ENCODE data around the gene CXorf65.

The CXorf65 gene

DNA sequence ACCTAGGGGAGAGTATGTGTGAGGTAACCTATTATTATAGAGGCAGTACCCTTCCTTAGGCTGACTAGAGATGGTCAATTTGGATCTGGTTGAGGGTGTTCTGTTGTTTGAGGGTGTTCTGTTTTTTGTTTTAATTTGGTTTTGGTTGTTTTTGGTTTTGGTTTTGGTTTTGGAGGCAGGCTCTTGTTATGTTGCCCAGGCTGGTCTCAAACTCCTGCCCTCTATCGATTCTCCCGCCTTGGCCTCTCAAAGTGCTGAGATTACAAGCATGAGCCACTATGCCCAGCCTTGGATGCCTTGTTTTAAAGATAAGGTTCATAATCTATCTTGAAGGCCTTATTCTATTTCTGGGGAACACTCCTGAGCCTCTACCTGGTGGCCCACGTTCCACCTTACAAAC, 912 bp downstream of the CXorf65 start:
- DNase-seq (ENCODE audit: low read depth): no peak

DNA sequence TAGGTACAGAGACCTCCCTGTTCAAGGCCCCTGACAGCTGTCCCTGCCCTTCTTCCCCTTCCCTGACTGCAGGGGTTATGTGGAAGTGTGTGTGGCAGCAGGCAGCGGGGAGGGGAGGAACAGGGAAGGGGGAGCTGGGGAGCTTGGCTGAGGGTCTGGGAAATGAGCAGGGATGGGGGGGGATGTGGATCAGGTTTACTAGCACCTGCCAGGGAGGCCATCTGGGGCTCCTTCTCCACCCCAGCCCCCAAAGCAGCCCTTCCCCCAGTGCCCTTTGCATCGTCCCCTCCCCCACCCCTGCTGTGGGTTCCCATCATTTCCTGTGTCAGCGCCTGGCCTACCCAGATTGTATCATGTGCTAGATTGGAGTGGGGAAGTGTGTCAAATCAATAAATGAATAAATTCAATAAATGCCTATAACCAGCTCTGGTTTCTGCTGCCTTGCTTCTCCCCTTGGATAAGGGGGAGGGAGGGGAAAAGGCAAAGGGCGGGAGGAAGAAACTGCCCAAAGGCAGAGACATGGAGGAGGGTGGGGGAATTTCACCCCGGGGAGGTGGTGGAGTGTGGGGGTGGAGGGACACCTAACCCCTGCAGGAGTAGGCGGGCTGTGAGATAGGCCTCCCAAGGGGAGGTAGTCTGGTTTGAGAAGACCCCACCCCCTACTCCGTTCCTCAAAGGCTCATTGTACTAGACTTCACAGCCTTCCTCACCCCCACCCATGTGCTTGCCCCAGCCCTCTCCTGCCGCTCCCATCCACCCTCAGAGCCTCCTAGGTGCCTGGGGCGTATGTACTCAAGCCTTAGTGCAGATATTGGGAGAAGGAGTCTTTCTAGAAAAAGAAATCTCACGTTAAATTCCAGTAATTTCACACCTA, 3.2 kb downstream of the CXorf65 start:
- DNase-seq (ENCODE audit: low read depth): peak; percentile 49

- no peak for DNase-seq (ENCODE audit: low read depth)
Observed at GRCh38 chrX:71102292-71102691, 4.2 kb downstream of the CXorf65 start.

DNA sequence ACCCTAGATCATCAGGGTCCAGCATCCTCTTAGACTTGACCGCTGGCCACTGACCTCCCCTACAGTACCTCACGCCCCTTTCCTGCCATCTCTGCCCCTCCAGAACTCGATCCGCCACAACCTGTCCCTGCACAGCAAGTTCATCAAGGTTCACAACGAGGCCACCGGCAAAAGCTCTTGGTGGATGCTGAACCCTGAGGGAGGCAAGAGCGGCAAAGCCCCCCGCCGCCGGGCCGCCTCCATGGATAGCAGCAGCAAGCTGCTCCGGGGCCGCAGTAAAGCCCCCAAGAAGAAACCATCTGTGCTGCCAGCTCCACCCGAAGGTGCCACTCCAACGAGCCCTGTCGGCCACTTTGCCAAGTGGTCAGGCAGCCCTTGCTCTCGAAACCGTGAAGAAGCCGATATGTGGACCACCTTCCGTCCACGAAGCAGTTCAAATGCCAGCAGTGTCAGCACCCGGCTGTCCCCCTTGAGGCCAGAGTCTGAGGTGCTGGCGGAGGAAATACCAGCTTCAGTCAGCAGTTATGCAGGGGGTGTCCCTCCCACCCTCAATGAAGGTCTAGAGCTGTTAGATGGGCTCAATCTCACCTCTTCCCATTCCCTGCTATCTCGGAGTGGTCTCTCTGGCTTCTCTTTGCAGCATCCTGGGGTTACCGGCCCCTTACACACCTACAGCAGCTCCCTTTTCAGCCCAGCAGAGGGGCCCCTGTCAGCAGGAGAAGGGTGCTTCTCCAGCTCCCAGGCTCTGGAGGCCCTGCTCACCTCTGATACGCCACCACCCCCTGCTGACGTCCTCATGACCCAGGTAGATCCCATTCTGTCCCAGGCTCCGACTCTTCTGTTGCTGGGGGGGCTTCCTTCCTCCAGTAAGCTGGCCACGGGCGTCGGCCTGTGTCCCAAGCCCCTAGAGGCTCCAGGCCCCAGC, 5.7 kb downstream of the CXorf65 start:
- no peak for DNase-seq (ENCODE audit: low read depth)

GRCh38 chrX:71099736-71100135, 6.8 kb downstream of the CXorf65 start:
- no peak for DNase-seq (ENCODE audit: low read depth)

DNA sequence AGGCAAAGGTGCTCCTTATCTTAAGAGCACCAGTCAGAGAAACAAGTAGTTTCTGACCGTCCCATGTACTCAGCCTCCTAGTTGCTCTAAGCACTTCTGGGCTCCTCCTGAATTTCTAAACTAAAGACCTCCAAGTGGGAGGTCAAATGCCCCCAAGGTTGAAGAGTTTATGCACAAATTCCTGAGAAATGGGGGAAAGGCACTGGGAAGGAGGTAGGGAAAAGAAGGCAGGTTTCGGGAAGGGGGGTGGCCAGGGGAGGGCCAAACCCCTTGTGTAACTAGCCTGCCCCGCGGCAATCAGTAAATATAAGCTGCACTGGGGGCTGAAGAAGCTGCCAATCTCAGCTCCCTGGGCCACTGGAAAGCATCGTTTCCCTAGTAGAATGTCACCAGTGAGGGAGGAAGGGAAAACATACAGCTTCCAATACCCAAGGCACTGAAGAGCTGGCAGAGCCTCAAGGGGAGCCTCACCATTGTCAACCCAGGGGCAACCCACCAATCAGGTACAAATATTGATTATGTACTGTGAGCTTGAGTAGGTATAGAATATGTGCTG, 7.5 kb downstream of the CXorf65 start:
- DNase-seq (ENCODE audit: low read depth): no peak

DNA sequence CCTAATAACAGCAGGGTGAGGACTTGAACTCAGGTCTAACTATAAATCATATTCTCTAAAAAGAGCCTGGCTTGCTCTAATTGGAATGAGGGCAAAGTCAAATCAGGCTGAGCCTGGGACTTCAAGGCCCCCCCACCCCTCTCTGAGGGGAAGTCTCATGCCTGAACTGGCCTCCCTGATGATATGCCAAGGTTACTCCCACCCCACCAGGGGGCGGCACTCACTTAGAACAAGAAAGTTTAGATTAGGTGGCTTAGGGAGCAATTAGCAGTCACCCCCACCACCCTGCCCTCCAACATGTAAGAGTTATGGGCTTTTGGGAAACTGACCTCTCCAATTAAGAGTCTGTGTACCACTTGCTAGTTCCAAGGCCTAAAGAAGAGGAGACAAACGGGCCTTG, 8.2 kb downstream of the CXorf65 start:
- no peak for DNase-seq (ENCODE audit: low read depth)

DNA sequence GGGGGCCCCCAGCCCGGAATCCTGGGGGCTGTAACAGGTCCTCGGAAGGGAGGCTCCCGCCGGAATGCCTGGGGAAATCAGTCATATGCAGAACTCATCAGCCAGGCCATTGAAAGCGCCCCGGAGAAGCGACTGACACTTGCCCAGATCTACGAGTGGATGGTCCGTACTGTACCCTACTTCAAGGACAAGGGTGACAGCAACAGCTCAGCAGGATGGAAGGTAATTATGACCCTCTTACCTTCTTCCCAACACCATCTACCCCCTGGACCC, 9.8 kb downstream of the CXorf65 start:
- DNase-seq (ENCODE audit: low read depth): no peak

- DNase-seq (ENCODE audit: low read depth): no peak
Observed at GRCh38 chrX:71095981-71096759, 10.4 kb downstream of the CXorf65 start.

DNA sequence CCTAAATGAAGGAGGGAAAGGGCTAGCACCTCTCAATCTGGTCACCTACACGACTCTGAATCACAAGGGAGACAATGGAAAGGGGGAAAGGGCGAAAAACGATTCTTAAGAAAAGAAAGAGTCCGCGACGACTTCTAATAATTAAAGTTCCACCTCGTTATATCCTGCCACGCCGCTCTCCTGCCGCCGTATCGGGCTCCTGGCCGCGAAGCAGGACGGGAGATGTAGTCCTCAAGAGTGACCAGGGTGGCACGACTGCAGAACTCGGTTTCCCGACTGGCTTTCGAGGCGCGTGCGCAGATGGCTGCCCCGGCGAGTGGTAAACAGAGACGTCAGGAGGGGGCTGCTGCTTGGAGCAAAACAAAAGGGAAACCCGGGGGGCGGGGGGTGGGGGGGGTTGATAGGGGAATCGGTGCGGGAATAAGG, 11.0 kb downstream of the CXorf65 start, which contains the start of gene FOXO4:
Gene FOXO4, plus strand, starts transcription at position 297 of the 426 bp plus-strand sequence. CDS start 678 bp downstream, outside the sequence.
- peak; percentile 54 for DNase-seq (ENCODE audit: low read depth)

DNA sequence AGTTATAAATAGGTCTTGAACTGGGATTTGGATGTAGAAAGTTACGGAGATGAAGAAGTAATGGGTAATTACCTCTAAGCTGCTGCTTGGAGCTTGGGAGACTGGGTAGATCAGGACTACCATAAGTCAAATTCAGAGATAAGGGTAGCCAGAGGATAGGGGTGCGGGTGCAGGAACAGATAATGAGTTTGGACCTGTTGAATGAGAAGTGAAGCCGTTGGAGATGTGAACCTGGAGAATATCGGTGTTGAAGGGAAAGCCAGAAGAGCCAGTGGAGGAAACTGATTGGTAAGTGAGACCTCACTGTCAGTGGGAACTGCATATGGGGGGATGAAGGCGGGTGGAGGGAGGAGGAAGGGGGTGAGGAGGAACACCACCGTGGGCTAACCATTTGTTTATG, 11.5 kb downstream of the CXorf65 start:
- DNase-seq (ENCODE audit: low read depth): no peak

DNA sequence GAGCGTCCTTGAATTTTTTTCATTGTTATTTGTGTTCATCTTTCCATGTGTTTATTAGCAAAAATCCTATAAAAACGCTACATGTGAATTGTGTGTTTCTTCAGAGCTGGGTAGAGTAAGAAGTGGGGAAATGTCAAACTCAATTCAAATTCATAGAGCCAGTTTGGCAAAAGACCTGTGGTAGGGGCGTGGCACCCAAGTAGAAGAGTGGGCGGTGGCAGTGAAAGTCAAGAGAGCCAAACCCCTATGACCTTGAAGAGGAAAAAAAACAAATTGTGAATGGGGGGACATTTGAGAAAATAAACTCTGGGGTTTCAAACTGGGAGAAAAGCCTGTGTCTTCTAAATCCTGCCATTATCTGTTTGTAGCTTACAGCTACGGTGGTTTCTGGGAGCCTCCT, 15.3 kb downstream of the CXorf65 start:
- no peak for DNase-seq (ENCODE audit: low read depth)

- DNase-seq (ENCODE audit: low read depth): no peak
Observed at GRCh38 chrX:71085900-71086299, 20.6 kb downstream of the CXorf65 start.

- DNase-seq (ENCODE audit: low read depth): no peak
Observed at GRCh38 chrX:71082822-71083221, 23.7 kb downstream of the CXorf65 start.

- no peak for DNase-seq (ENCODE audit: low read depth)
Observed at GRCh38 chrX:71082124-71082647, 24.4 kb downstream of the CXorf65 start.

DNA sequence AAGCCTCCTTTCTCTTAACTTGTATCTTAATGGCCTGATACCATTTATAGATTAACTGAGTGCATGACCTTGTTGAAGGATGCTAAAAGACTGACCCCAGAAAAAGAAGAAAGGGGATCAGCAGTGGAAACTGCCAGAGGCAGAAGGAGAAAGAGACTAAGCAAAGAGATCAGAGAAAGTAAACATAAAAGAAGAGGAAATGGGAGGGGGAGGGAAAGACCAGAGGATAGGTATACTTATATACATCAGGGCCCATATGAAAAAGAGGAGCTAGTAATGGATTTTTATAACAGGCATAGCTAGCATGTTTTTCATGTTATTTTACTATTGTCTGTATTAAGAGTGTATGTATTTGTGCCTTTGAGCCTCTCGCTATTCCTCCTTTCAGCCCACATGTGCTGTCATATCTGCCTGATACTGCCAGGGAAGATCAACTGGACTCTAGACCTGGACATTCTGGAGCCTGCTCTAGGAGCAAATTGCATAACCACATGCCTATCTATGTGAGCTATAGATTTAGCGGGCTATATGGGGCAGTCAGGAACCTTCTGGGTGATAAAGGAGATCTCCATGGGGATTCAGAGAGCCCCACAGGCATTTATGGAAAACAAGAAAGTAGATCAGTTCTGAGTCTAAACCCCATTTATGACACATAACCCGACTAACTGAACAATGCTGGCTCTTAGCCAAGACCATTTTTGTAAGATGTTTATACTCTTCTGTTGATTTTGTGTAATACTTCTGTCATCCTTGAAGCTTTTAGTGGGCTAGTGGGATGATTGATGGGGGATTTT, 25.0 kb downstream of the CXorf65 start:
- DNase-seq (ENCODE audit: low read depth): no peak

GRCh38 chrX:71070531-71070930, 36.0 kb downstream of the CXorf65 start:
- no peak for DNase-seq (ENCODE audit: low read depth)

DNA sequence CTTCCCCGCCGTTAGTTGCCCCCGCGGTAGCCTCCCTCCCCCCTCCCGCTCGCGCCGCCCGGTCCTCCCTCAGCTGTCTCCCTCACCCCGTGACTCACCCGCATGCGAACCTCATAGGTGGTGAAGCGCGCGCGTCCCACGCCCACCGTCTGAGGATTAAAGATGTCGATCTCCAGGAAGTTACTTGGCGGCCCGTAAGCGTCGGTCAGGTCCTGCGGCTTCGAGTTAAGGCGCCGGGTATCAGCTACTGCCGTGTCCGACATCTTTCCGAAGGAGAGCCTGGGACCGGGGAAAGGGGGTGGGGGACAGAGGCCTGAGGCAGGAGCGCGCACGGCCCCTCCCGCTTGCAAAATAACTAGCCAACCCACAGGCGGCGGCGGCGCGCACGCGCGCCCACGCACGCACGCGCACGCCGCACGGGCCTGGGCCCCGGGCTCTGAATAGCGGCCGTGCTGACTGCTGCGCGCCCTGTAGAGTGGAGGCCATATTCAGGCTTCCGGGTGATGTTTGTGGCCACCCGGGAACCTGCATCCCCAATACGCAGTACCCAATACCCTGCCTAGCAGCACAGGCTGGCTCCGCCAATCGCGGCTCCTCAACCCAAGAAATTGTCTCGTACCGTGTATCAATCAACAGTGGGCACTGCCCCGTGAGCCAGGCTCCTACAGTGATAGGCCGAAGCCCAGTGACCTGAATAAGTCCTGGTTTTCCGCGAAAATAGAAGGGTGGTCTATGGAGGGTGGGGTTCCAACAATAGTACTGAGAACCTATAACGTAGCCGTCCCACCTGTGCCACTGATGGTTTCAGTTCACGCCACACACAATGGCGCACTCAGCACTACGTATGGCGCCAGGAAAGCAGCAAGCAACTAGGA, 38.3 kb downstream of the CXorf65 start, which contains the start of gene SNX12:
Gene SNX12, minus strand, starts transcription at position 291 of the 875 bp plus-strand sequence. Its CDS starts 28 bp downstream, at position 263.
- peak; percentile 81 for DNase-seq (ENCODE audit: low read depth)

DNA sequence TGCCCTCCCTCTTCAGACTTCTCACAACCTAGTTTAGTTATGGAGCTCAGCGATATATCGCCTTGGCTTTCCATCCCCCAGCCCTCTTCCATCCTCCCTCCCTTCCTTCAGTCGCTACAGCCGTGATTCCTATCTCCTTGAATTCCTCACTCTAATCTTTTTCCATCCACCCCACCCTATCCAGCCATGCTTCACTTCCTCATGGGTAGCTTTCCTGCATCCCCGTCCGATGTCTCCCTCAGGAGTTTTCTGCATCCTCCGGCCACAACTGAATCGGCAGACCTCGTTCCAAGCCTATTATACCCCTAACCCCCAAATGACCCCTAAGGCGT, 38.9 kb downstream of the CXorf65 start:
- DNase-seq (ENCODE audit: low read depth): no peak

DNA sequence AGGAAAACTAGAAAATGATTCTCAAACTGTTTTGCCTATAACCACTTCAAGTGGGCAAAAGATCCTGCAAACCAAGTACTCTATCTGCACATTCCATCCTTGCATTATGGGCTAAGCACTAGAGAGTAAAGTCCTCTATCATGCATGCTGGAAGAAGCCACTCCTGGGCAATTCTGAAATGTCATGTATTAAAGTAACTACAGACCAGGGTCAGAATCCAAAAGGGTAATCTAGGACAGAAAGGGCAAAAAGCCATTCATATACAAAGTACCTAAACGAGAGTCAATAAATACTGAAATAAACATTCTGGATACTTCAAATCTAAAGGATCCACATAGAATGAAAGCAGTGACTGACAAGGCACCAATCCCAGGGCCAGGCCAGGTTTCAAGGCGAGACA, 39.5 kb downstream of the CXorf65 start:
- DNase-seq (ENCODE audit: low read depth): no peak
